AG04450 (cell line): ENCODE data around the gene MEI4. TPM values are rescaled to one million over a fixed set of nuclear protein-coding genes. Genes with fewer than 3 reads are reported as not detected.

Experiments
- CTCF ChIA-PET: fragments of 300-600, 350-600 bp; formaldehyde crosslinking; extraction: SDS; loops from one replicate; lab custom pipeline; 2022; ENCODE audit warnings: antibody characterized with exemption, inconsistent platforms; lab: Charles Lee
- POLR2A ChIA-PET: fragments of 350-600 bp; formaldehyde crosslinking; extraction: SDS; loops from one replicate; lab custom pipeline; 2021; ENCODE audit warnings: antibody characterized with exemption, inconsistent platforms; lab: Yijun Ruan, JAX
- DNase-seq: peaks from one replicate; pipeline ENCODE4 v3.0.0-alpha.2; 2011; ENCODE audit warnings: low read depth, low spot score
- H3K27ac ChIP-seq: one replicate; pipeline ENCODE4 v1.5.1; 2012; ENCODE audit warnings: low read depth, low read length, control low read depth
- H3K27me3 ChIP-seq: one replicate; pipeline ENCODE4 v1.6.0; 2012; ENCODE audit warnings: low read length; ENCODE audit not compliant: control insufficient read depth, insufficient read depth
- H3K4me3 ChIP-seq: 2 replicates; pipeline ENCODE4 v1.5.1; 2011; ENCODE audit warnings: mild to moderate bottlenecking, low read depth, low read length, control low read depth
- H3K9me3 ChIP-seq: 2 replicates; pipeline ENCODE4 v1.5.1; 2012; ENCODE audit warnings: low read length; ENCODE audit not compliant: control insufficient read depth, insufficient read depth
- polyA plus RNA-seq: library from polyadenylated mRNA; depleted of rRNA; stranded (reverse); fragments of >200 nt; gene quantifications from 2 replicates; pipeline ENCODE4 v1.2.3, GENCODE V29; 2011
- TF ChIP-seq, protein P1 (sequence below): IDR thresholded peaks from 2 replicates; pipeline ENCODE4 v1.5.1; 2011; ENCODE audit warnings: low read depth, low read length, control low read depth, inconsistent platforms

Gene MEI4
- polyA plus RNA-seq, 1 experiment: not detected

DNA sequence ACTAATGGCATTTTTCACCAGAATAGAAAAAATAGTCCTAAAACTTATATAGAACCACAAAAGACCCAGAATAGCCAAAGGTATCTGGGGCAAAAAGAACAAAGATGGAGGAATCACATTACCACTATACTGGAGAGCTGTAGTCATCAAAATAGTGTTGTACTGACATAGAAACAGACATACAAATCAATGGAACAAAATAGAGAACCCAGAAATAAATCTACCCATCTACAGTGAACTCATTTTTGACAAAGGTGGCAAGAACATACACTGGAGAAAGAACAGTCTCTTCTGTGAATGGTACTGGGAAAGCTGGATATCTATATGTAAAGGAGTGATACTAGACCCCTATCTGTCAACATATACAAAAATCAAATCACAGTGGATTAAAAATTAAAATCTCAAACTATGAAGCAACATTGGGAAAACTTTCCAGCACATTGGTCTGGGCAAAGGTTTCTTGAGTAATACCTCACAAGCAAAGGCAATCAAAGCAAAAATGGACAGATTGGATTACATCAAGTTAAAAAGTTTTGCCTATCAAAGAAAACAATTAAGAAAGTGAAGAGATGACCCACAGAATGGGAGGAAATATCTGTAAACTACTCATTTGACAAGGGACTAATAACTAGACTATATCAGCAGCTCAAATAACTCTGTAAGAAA is 120.5 kb downstream of the MEI4 start:
- DNase-seq: no peak
- ChIA-PET POLR2A (no interaction called here), CTCF (no interaction called here)
- no peak overlapping the region for H3K4me3 ChIP-seq
- TF ChIP-seq, protein P1, sequence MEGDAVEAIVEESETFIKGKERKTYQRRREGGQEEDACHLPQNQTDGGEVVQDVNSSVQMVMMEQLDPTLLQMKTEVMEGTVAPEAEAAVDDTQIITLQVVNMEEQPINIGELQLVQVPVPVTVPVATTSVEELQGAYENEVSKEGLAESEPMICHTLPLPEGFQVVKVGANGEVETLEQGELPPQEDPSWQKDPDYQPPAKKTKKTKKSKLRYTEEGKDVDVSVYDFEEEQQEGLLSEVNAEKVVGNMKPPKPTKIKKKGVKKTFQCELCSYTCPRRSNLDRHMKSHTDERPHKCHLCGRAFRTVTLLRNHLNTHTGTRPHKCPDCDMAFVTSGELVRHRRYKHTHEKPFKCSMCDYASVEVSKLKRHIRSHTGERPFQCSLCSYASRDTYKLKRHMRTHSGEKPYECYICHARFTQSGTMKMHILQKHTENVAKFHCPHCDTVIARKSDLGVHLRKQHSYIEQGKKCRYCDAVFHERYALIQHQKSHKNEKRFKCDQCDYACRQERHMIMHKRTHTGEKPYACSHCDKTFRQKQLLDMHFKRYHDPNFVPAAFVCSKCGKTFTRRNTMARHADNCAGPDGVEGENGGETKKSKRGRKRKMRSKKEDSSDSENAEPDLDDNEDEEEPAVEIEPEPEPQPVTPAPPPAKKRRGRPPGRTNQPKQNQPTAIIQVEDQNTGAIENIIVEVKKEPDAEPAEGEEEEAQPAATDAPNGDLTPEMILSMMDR: no peak
- peaks cover 10% of the 10 kb centered on the region for H3K9me3 ChIP-seq
- H3K27ac ChIP-seq: no peak overlapping the region
- no peaks in the 10 kb centered on the region for H3K27me3 ChIP-seq

DNA sequence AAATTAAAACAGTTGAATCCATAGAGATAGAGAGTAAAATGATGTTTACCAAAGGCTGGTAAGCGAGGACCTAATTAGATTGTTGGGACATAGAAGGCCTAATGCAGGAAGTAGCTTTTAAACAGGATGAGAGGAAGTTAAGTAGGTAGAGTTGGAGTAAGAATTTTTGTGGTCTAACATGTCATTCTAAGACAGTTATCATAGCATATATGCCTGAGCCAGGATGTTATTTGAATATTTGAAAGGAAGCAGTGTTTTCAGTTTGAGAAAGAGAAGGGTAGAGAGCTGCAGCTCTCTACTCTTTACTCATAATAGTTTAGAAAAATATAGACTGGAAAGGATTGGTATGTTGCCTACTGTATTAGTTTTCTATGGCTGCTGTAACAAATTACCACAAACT is 121.6 kb downstream of the MEI4 start:
- Histone ChIP-seq H3K4me3 (no peak overlapping the region), H3K27me3 (no peaks in the 10 kb centered on the region), H3K9me3 (peaks cover 3% of the 10 kb centered on the region; the same call in 1 of the 2 replicates), H3K27ac (no peak overlapping the region)
- POLR2A ChIA-PET: no interaction called here
- TF ChIP-seq, protein P1: no peak
- CTCF ChIA-PET: no interaction called here
- DNase-seq: no peak

DNA sequence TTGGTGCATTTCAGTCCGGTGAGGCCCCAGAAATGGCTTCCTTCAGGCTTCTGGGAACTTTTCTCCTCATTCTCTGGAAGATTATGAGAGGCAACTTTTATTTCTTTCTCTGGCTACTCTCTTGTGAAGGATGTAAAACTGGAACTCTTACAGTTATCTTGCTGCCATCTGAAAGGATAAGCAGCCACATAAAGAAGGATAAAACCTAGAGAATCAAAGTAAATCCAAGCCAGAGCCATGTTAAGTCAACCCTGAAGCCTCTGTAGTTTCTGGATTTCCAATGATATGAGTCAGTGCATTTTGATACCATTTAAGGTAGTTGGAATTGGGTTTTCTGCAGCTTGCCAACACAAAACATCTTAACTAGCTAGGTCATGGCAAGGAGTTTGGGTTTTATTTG is 123.6 kb downstream of the MEI4 start:
- TF ChIP-seq, protein P1: no peak
- ChIA-PET CTCF (no interaction called here), POLR2A (no interaction called here)
- Histone ChIP-seq H3K9me3 (no peaks in the 10 kb centered on the region; the same call in 1 of the 2 replicates), H3K27ac (no peak overlapping the region), H3K27me3 (no peaks in the 10 kb centered on the region), H3K4me3 (no peak overlapping the region)
- no peak for DNase-seq

DNA sequence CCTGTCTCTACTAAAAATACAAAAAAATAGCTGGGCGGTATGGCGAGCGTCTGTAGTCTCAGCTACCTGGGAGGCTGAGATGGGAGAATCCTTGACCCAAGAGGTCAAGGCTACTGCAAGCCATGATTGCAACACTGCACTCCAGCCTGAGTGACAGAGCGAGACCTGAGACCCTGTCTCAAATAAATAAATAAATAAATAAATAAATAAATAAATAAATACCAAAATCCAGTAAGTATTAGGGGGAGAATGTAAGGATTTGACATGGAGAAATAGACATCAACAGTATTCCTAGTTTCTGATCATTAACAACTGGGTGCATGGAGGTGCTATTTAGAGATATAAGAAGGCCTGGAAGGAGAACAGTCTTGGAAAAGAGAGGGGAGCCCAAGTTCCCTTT is 125.7 kb downstream of the MEI4 start:
- Histone ChIP-seq H3K27me3 (no peaks in the 10 kb centered on the region), H3K27ac (no peak overlapping the region), H3K4me3 (no peak overlapping the region), H3K9me3 (no peaks in the 10 kb centered on the region; the same call in 1 of the 2 replicates)
- ChIA-PET CTCF (no interaction called here), POLR2A (no interaction called here)
- no peak for DNase-seq
- TF ChIP-seq, protein P1: no peak

DNA sequence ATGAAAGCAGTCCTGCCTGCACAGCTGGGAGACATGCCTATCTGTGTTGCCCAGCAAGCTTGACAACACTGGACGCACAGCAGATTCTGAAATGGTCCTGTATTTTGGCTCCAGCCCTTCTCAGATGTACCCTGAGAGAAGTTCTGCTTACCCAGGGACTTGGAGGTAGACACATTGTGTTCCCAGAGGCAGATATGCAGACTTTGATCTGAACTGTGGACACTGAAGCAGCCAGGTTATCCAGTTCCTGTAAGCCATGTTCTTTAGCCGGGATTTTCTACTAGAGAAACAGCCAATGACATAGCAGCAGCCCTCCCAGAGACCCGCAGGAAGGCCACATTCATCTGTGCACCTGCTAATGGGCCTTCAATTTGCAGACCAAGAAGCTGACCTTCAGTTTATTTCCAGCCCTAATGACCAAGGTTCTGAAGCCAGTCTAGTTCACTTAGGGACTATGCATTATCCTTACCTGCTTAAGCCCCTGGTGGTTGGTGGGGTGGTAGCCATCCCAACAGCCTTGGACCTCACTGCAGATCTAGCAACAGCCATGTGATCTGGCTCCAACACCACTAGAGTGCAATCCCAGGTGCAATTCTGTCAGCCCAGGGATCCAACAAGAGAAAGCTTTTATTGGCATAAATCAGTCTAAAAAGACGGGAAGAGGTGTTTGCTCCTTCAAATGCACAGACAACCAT is 134.2 kb downstream of the MEI4 start:
- no peak for DNase-seq
- no peaks in the 10 kb centered on the region for H3K27me3 ChIP-seq
- H3K27ac ChIP-seq: no peak overlapping the region
- POLR2A ChIA-PET: no interaction called here
- CTCF ChIA-PET: no interaction called here
- TF ChIP-seq, protein P1: no peak
- peaks cover 6% of the 10 kb centered on the region; the same call in 1 of the 2 replicates for H3K9me3 ChIP-seq
- H3K4me3 ChIP-seq: no peak overlapping the region
